GM19467 (cell line): Measurements from ENCODE around the gene ZNF324B.
"Not testable (repeated sequence)": the region's sequence is repeated elsewhere in the genome, so short reads cannot be mapped to it uniquely, and the experiment has no call there.

Experiments
- ATAC-seq: cut with Tn5 transposase; IDR thresholded peaks from one replicate; pipeline ENCODE4 v1.9.1; 2021; ENCODE audit warnings: mild to moderate bottlenecking, moderate library complexity; ENCODE audit not compliant: unreplicated experiment

ZNF324B gene

DNA sequence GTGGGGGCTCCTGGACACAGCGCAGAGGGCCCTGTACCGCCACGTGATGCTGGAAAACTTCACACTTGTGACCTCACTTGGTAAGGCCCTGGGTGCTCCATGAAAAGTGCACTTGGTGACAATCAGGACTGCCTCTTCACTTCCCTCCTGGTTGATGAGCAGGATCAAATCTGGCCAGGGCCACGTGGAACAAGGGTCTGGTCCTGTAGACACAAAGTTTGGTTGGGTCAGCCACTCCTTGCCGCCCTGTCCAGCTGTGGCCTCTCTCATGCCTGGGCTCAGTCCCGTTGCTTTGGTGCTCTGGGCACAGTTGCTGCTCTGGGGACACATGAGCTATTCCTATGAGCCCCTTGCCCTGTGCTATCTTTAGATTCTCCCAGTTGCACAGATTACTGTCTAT, 2.3 kb downstream of the ZNF324B start:
- ATAC-seq = no peak

DNA sequence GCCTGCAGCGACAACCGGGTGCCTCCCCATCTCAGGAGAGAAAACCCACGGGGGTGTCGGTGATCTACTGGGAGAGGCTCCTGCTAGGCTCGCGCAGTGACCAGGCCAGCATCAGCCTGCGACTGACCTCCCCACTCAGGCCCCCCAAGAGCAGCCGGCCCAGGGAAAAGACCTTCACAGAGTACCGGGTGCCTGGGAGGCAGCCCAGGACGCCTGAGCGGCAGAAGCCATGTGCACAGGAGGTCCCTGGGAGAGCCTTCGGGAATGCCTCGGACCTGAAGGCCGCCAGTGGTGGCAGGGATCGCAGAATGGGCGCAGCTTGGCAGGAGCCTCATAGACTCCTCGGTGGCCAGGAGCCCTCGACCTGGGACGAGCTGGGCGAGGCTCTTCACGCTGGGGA, 3.9 kb downstream of the ZNF324B start:
- no peak for ATAC-seq

DNA sequence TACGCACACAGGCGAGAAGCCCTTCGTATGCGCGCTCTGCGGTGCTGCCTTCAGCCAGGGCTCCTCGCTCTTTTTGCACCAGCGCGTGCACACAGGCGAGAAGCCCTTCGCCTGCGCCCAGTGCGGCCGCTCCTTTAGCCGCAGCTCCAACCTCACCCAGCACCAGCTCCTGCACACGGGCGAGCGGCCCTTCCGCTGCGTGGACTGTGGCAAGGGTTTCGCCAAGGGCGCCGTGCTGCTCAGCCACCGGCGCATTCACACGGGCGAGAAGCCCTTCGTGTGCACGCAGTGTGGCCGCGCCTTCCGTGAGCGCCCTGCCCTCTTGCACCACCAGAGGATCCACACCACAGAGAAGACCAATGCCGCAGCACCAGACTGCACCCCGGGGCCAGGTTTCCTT, 4.7 kb downstream of the ZNF324B start:
- no peak for ATAC-seq

DNA sequence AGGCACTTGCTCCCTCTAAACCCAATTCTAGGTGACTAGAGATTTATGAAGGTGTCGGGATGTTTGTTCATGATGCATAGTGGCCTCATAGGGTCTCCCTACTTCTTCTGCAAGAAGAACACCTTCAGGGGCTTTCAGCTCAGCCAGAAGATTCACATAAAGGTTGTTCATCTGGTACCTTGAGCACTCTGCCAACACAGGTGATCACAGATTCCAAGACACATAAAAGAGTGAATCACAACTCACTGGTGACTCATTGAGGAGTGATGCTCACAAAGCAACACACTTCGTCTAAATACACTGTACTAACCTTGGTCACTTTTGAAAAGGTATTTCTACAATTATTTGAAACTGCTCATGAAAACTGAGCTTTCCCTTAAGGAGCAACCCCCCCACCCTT, 8.6 kb downstream of the ZNF324B start:
- ATAC-seq = no peak

DNA sequence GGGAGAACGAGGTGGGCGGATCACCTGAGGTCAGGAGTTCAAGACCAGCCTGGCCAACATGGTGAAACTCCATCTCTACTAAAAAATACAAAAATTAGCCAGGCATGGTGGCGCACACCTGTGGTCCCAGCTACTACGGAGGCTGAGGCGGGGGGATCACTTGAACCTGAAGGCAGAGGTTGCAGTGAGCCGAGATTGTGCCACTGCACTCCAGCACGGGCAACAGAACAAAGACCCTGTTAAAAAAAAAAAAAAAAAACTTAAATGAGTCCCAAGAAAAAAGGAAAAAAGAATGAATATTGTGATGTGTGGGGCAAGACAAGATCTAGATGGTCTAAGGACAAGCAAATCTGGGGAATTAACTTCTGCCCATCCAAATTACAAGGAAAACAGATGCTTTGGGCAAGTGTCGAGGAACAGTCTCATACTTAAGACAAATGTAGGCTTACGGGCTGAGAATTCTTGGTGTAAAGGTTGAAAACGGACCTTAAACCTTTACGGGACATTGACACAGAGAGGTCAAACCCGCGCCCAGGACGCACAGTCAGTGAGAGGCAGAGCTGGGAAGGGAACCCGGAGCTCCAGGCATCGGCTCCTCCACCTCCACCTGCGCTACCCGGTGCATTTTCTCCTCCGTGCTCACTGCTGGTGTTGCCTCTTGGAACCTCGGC, 14.8 kb downstream of the ZNF324B start:
- ATAC-seq = peak; percentile 24

DNA sequence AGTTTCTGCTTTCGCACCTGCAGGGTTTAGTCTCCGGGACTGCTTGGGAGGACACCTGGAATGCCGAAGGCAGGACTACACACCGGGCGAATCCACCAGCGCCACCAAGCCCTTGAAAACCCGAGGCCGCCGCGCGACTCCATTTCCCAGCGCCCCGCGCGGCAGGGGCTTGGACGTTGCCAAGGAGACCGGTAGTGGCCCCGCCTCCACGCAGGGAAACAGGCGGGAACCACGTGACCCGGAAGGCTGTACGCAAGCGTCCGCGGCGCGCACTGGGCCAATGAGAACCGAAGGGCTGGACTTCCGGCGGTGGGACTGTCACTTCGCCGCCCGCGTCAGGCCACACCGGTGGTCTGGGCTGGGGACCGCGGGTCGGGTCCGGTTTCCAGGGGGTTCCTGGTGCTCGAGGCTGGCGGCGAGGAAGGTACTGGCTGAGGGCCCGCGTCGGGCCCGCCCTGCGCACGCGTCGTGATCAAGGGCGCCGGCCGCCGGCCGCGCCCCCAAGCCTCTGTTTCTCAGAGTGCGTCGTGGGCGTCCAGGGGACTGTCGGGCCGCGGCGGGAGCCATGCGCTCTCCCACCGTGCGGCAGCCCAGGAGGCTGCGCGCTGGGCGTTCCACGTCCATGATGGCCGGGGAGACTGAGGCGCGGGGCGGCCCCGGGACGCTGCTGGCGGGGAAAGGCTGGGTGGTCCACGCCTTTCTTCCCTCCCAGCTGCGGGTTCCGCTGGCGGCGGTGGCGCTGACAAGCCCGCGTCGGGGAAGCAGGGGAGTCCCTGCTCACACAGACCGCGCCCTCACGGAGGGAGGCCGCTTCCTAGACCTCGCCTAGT, 15.6 kb downstream of the ZNF324B start, which contains the start of gene ZNF324:
ZNF324 (plus strand) TSS at position 321 of the 830 bp plus-strand sequence. CDS start 2,106 bp downstream, outside the sequence.
- ATAC-seq = peak; percentile 92

DNA sequence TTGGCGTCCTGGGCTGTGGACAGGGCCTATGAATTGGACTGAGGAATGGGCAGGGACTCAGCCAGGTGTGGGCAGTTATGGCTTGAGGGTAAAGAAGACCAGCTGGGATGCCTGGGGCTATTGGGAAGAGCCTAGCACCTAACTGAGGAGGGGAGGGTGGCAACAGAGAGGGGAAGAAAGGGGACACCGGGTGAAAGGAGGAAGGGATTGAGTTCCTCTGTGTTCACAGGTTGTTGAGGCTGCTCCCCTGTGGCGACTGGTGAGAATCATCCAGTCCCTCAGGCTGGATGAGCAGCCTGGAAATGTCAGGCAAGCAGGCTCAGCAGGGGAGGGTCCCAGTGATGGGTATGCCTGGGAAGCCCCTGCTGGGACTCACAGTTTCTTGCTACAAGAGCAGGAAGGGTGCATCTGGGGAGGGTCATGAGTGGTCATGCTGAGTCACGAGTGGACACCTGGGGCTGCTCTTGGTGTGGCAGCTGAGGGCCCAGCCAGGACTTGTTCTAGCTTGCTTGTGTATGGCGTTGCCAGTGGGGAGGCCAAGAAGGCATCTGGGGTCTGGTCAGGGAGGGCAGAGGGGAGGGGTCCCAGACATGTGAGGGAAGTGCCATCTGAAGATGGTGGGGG, 16.9 kb downstream of the ZNF324B start:
- no peak for ATAC-seq

DNA sequence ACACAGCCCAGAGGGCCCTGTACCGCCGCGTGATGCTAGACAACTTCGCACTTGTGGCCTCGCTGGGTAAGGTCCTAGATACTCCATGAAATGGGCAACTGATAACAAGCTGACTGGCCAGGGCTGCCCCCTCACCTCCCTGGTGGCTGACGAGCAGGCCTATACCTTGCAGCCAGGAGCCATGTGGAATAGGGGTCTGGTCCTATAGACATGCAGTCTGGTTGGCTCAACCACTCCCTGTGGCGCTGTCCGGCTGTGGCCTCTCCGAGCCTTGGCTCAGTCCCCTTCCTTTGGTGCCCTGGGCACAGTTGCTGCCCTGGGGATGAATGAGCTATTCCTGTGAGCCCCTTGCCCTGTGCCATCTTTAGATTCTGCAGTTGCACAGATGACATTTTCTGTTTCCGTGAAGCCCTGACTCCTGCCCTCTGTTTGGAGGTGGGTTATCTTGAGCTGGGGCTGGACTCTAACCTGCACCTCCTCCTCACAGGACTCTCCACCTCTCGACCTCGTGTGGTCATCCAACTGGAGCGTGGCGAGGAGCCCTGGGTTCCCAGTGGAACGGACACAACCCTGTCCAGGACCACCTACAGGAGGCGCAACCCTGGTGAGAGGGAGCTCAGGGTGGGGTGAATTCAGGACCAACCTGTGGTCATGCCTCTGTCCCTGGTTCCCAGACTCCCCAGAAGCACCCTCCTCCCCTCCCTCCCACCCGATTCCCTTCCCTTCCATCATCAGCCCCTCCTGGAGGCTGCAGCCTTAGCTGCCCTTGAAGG, 18.0 kb downstream of the ZNF324B start:
- no peak for ATAC-seq

DNA sequence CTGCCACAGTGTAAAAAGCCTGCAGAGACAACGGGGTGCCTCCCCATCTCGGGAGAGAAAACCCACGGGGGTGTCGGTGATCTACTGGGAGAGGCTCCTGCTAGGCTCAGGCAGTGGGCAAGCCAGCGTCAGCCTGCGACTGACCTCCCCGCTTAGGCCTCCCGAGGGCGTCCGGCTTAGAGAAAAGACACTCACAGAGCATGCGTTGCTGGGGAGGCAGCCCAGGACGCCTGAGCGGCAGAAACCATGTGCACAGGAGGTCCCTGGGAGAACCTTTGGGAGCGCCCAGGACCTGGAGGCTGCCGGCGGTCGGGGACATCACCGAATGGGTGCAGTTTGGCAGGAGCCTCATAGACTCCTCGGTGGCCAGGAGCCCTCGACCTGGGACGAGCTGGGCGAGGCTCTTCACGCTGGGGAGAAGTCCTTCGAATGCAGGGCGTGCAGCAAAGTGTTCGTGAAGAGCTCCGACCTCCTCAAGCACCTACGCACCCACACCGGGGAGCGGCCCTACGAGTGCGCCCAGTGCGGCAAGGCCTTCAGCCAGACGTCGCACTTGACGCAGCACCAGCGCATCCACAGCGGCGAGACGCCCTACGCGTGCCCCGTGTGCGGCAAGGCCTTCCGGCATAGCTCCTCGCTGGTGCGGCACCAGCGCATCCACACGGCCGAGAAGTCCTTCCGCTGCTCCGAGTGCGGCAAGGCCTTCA, 19.6 kb downstream of the ZNF324B start:
- not testable (repeated sequence) for ATAC-seq

DNA sequence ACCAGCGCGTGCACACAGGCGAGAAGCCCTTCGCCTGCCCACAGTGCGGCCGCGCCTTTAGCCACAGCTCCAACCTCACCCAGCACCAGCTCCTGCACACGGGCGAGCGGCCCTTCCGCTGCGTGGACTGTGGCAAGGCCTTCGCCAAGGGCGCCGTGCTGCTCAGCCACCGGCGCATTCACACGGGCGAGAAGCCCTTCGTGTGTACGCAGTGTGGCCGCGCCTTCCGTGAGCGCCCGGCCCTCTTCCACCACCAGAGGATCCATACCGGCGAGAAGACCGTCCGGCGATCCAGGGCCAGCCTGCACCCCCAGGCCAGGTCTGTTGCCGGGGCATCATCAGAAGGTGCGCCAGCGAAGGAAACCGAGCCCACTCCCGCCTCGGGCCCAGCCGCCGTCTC, 20.3 kb downstream of the ZNF324B start:
- no peak for ATAC-seq

DNA sequence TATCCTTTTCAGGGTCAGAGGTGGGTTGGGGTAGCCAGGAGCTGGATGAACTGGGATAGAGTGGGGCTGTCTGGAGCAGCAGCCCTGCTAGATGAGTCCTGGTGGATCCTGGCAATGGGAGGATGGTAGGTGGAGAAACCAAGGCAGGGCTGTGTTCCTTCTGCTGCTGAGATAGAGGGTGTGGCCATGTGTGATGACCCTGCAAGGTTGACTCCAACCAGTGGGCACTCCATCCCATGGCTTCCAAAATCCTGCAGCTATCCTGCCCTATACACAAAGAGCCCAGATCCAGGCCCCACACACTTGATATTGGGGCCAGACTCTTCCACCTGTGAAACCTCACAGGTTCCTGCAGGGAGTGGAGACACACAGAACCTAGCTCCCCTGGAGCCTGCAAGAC, 22.4 kb downstream of the ZNF324B start:
- no peak for ATAC-seq

DNA sequence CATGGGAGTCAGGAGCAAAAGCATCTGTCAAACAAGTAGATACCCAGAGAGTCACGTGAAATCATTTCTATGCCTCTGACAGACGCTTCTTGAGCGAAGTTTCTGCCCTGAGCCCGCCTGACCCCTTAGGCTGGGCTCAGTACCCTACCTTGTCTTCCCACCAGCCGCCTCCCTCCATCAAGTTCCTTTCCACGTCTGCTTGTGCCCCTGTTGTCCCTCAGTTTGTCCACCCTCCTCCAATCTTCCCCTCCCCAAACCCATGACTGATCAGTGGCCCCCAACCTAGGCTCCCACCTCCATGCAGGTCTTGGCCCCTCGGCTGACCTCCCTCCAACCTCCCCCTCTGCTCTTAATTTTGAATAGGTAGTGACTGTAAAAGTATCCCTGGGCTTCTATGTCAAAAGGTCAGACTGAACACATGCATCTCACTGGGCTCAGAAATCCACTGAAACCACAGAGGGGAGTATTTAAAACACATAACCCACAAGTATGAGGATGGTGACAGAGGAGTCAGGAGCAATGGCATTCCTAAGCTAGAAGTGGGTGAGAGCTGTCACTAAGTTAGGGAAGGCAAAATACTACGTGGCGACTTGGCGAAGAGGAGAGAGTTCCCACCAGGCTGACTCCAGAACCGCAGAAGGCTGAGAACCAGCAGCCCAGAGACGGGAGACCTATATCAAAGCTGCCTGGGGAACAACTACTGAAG, 23.0 kb downstream of the ZNF324B start:
- no peak for ATAC-seq

DNA sequence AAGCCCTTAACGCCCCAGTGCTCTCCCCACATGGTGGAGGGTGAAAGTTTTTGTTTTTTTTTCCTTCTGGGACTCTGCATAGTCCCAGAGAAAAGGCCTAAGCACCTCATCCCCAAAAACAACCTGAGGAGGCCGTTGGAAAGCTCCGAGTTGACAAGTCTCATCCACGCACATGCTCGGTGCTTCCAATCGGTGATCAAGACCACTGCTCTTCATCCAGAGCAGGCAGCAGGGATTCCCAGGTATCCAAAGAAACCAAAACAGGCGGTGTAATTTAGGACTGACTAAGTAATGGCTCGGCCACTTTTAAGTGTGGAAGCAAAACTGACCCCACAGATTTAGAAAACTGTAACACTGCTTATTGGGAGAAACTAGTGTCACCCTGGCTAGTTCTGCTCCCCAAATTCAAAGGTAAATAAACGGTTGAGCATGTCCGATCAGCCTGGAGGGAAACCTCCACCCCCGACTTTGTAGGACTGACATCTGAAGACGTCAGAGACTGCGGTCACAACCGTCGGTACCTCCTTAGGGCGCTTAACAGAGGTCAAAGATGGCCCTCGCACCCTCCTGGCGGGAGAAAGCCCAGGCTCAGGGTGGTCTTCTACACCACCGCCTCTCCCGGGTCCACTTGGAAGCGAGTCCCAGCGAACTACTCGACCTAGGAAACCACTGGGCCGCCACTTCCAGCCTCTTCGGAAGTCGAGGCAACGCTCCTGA, 23.7 kb downstream of the ZNF324B start:
- ATAC-seq = peak; percentile 4

DNA sequence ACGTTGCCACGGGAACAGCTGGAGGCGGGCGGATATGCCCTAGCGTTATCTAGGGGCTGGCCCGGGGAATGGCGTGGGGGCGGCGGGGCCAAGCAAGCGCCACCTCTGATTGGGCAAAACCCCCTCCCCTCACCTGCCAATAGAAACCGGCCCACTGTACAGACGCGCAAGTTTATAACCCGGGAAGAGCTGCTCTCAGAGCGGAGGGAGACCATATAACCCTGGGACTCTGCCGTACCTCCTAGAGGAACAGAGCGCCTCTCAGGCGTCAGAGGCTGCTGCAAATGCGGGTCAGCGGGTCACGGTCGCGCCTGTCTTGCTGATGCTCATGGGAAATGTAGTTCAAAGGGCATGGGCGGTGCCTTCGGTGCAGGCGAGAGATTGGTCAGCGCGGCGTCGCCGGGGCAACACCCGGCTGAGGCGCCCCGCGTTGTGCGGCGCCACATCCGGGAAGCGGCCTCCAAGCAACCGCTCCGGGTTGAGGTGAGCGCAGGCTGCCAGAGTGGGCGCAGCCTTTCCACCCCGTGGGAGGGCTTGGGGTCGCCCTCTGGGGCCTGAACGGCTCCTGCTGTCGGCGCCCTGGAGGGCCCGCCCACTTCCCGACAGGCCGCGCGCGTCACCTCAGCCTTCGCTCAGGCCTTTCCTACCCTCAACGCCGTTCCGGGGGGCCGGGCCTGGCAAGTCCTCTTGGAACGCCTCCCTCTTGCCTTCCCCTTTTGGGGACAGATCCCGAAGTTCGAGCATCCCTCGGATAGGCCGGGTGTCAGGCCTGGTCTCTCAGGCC, 24.5 kb downstream of the ZNF324B start, which contains the start of gene ZNF446:
ZNF446 (plus strand) TSS at position 639 of the 784 bp plus-strand sequence. CDS start 867 bp downstream, outside the sequence.
- ATAC-seq = peak; percentile 79

DNA sequence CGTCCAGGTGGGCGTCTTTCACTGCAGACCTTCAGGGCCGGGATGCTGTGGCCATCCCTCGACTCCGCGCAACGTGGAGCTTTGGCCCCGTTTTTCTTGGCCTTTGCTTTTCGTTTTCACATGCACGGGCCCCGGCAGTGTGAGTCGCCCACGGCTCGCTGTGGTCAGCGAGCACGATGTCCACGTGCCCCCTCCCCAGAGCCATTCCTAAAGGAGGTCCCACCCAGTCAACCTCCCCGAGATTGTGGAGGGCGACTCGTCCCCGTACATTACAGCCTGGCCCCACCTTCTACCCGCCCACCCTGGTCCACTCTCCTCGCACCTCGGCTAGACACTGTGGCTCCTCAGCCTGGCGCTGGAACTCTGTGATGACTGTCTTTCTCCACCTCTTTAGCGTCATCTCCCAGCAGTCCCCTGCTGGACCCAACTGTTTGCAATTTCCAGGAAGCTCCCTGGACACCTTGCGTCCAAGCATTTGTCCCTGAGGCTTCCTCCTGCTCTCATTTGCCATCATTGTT, 25.1 kb downstream of the ZNF324B start:
- no peak for ATAC-seq

DNA sequence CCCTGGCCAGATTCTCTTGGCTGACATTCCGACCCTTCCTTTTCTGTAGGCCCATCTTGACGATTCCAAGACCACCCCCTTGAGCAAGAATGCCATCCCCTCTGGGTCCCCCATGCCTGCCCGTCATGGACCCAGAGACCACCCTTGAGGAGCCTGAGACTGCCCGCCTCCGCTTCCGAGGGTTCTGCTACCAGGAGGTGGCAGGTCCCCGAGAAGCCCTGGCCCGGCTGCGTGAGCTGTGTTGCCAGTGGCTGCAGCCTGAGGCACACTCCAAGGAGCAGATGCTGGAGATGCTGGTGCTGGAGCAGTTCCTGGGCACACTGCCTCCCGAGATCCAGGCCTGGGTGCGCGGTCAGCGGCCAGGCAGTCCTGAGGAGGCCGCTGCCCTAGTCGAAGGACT, 25.7 kb downstream of the ZNF324B start:
- ATAC-seq = no peak

DNA sequence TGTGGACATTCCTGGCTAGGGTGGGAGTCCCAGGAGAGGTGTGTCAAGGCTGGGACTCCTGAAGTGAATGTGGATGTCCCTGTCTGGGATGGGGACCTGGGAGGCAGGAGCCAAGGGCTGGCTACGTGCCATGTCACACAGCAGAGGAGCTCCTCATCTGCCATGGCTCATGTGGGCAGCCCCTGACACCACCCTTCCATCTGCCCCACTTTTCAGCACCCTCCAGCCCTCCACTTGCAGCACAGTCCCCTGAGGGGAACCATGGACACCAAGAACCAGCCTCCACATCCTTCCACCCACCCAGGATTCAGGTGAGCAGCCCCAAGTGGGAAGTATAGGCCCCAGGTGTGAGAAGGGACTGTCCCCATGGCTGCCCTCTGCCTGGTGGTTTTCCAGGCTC, 26.4 kb downstream of the ZNF324B start:
- no peak for ATAC-seq

DNA sequence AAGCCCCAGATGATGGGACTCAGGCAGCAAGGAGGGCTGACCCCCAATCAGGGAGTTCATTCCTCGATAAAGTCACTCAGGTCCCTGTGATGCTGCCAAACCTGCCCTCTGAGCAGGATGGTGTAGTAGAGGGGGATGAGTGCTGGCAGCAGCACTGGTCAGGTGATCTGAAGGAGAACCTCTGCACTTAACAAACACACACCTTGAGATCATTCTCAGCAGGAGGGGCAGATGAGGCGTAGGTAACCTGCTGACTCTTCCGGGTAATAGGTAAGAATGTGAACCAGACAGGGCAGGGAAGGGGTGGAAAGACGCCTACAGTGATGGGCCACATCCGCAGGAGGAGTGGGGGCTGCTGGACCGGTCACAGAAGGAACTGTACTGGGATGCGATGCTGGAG, 27.9 kb downstream of the ZNF324B start:
- no peak for ATAC-seq
